HEK293T (cell line): Measurements from ENCODE around the gene CCDC63.

Source experiments
- CTCF ChIA-PET: fragments of 350-600 bp; formaldehyde crosslinking; extraction: SDS; loops from one replicate; lab custom pipeline; 2021; ENCODE audit warnings: antibody characterized with exemption, inconsistent platforms; lab: Yijun Ruan, JAX
- POLR2A ChIA-PET: fragments of 350-600 bp; formaldehyde crosslinking; extraction: SDS; loops from one replicate; lab custom pipeline; 2020; ENCODE audit warnings: antibody characterized with exemption, inconsistent platforms; lab: Yijun Ruan, JAX
- DNase-seq: peaks from one replicate; pipeline ENCODE4 v3.0.0; 2012; ENCODE audit warnings: mixed read lengths; ENCODE audit errors: extremely low spot score
- ARNT ChIP-seq: fragments of 450-650 bp; IDR thresholded peaks from 2 replicates; pipeline ENCODE4 v1.6.1; 2017; ENCODE audit warnings: mild to moderate bottlenecking
- BHLHE40 ChIP-seq: fragments of 450-650 bp; IDR thresholded peaks from 2 replicates; pipeline ENCODE4 v1.6.1; 2016; ENCODE audit warnings: mild to moderate bottlenecking, moderate library complexity, borderline replicate concordance
- CTBP1 ChIP-seq: fragments of 450-650 bp; IDR thresholded peaks from 2 replicates; pipeline ENCODE4 v1.6.1; 2016; ENCODE audit warnings: borderline replicate concordance
- ELF4 ChIP-seq: fragments of 450-650 bp; IDR thresholded peaks from 2 replicates; pipeline ENCODE4 v1.6.1; 2017; ENCODE audit warnings: antibody characterized with exemption
- FOXA1 ChIP-seq: fragments of 450-650 bp; IDR thresholded peaks from 2 replicates; pipeline ENCODE4 v1.6.1; 2016; ENCODE audit warnings: mild to moderate bottlenecking
- FOXK2 ChIP-seq: fragments of 450-650 bp; IDR thresholded peaks from 2 replicates; pipeline ENCODE4 v1.6.1; 2016; ENCODE audit warnings: mild to moderate bottlenecking
- FOXM1 ChIP-seq: fragments of 450-650 bp; IDR thresholded peaks from 2 replicates; pipeline ENCODE4 v1.6.1; 2017; ENCODE audit warnings: mild to moderate bottlenecking, borderline replicate concordance
- HDGF ChIP-seq: fragments of 450-650 bp; IDR thresholded peaks from 2 replicates; pipeline ENCODE4 v1.6.1; 2017; ENCODE audit warnings: antibody characterized with exemption, borderline replicate concordance
- L3MBTL2 ChIP-seq: fragments of 450-650 bp; conservative IDR thresholded peaks from 2 replicates; pipeline ENCODE4 v1.6.1; 2016; ENCODE audit warnings: mild to moderate bottlenecking
- LEF1 ChIP-seq: fragments of 450-650 bp; IDR thresholded peaks from 2 replicates; pipeline ENCODE4 v1.6.1; 2017; ENCODE audit warnings: mild to moderate bottlenecking, borderline replicate concordance
- NFRKB ChIP-seq: fragments of 450-650 bp; IDR thresholded peaks from 2 replicates; pipeline ENCODE4 v1.6.1; 2016; ENCODE audit warnings: mild to moderate bottlenecking, moderate library complexity
- SP1 ChIP-seq: fragments of 450-650 bp; IDR thresholded peaks from 2 replicates; pipeline ENCODE4 v1.6.1; 2017
- SUZ12 ChIP-seq: fragments of 450-650 bp; IDR thresholded peaks from 2 replicates; pipeline ENCODE4 v1.6.1; 2016; ENCODE audit warnings: mild to moderate bottlenecking
- TARDBP ChIP-seq: fragments of 450-650 bp; IDR thresholded peaks from 2 replicates; pipeline ENCODE4 v1.6.1; 2016
- ZNF384 ChIP-seq: fragments of 450-650 bp; IDR thresholded peaks from 2 replicates; pipeline ENCODE4 v1.6.1; 2016
- TF ChIP-seq, protein P1 (sequence below): fragments of 450-650 bp; IDR thresholded peaks from 2 replicates; pipeline ENCODE4 v1.6.1; 2016

CCDC63 gene

DNA sequence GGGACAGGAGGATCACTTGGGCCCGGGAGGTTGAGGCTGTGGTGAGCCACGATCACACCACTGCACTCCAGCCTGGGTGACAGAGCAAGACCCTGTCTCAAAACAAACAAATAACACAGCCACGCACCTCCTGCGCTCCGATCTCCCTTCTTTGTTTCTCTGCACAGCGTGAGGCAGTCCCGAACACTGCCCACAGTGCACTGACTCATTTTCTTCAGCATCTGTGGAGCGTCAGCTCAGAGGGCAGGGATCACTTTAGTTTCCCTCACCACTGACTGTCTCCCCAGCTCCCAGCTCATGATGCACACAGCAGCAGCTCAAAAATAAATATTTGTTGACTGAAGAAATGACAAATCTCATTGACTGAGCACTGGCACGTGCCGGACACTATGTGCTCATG is 74.5 kb downstream of the CCDC63 start:
- CTCF ChIA-PET: no interaction called here
- POLR2A ChIA-PET: no interaction called here
- TF ChIP-seq CTBP1 (no peak), NFRKB (no peak), TARDBP (no peak), FOXA1 (no peak), FOXM1 (no peak), ZNF384 (no peak), L3MBTL2 (no peak), BHLHE40 (no peak)
- TF ChIP-seq, protein P1, sequence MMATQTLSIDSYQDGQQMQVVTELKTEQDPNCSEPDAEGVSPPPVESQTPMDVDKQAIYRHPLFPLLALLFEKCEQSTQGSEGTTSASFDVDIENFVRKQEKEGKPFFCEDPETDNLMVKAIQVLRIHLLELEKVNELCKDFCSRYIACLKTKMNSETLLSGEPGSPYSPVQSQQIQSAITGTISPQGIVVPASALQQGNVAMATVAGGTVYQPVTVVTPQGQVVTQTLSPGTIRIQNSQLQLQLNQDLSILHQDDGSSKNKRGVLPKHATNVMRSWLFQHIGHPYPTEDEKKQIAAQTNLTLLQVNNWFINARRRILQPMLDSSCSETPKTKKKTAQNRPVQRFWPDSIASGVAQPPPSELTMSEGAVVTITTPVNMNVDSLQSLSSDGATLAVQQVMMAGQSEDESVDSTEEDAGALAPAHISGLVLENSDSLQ: no peak
- DNase-seq: no peak

DNA sequence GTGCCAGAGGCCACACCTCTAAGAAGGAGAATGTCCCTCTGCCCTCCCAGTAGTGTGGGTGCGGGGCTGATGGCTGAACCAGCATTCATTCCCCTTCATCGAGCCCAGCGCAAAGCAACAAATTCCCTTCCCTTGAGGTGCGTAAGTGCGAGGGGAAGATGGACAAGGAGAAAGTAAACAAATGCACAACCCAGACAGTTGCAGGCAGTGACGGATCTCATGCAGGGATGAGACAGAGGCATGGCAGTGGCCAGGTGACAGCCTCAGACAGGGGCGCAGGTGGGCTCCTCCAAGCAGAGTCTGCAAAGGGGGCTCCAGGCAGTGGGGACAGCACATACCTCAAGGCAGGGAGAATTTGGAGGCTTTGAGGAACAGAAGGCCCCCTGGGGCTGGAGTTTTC is 75.9 kb downstream of the CCDC63 start:
- POLR2A ChIA-PET: no interaction called here
- no peak for DNase-seq
- TF ChIP-seq FOXK2 (no peak), ARNT (no peak), HDGF (no peak), FOXA1 (no peak), SP1 (no peak), LEF1 (no peak), SUZ12 (no peak), CTBP1 (no peak), FOXM1 (no peak), ZNF384 (no peak), TARDBP (no peak), BHLHE40 (no peak)
- TF ChIP-seq, protein P1: no peak
- CTCF ChIA-PET: no interaction called here

DNA sequence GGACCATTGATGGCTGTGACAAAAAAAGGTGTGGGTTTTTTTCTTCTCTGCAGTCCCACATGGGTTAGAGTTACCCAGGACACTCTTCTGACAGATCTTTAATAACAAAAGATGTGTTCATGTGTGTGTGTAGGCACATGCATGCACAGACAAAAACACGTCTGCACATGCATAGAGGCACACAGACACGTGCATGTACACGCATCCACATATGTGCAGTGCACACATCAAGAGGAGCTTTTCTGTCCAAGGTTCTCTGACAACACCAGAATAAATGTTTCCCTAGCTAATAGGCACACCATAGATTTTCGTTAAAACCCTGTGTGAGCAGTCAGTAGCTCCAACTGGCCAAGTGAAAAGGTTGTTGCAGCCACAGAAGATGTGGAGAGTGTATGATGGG is 76.4 kb downstream of the CCDC63 start:
- POLR2A ChIA-PET: no interaction called here
- TF ChIP-seq SP1 (no peak), FOXM1 (no peak), ELF4 (no peak), FOXK2 (no peak), NFRKB (no peak), LEF1 (no peak), ARNT (no peak), CTBP1 (no peak), FOXA1 (no peak), BHLHE40 (no peak), HDGF (no peak), SUZ12 (no peak), TARDBP (no peak)
- TF ChIP-seq, protein P1: no peak
- no peak for DNase-seq
- CTCF ChIA-PET: interaction anchor here (0.7 kb wide), 1 partner anchor 15 kb away, joined by 3 read pairs; no protein-coding TSS in a partner anchor

DNA sequence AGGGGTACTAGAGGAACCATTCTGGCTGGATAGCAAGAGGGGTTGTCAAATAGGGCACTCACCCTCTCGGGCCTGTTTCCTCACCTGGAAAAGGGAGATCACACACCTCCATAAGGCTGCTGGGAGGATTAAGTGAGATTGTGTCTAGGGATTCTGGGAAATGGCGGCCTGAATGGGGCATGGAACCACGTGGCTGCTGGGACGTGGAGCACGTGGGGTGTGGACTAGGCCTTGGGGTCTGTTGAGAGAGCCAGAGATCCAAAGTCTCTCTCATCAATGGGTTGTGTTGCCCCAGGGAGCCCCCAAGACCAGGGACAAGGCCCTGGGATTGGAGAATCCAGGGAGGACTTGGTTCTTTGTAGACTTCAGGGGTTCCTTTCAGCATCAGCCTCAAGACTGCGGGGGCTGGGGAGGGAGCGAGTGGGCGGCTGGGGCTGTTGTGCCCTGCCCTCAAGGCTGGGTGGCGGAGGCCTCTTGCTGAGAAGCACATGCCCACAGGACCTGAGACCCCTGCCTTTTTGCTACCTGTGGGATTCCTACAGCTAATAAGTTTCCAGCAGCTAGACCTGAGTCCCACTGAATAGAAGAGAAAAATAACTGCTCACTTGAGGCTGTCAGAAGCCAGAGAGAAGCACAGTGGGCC is 77.0 kb downstream of the CCDC63 start:
- DNase-seq: no peak
- POLR2A ChIA-PET: no interaction called here
- TF ChIP-seq LEF1 (no peak), ZNF384 (no peak), L3MBTL2 (no peak), FOXK2 (no peak), FOXM1 (no peak), ARNT (no peak)
- CTCF ChIA-PET: interaction anchor here (0.7 kb wide), 1 partner anchor 16 kb away, joined by 3 read pairs; no protein-coding TSS in a partner anchor

DNA sequence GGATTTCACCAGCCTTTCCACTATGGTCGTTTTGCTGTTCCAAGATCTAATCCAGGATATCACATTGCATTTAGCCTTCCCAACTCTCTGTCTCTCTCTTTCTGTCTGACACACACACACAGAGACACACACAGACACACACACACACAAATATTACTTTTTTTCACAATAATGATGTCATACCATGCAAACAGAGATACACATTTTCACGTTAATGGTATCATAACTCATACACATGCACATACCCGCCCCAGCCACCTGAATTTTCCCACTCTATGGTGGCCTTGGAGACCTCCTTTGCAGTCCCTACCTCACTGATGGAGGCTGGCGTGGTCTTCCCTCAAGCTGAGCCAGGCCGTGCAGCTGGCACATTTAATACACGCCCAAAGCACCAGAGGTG is 80.8 kb downstream of the CCDC63 start:
- no peak for DNase-seq
- TF ChIP-seq SUZ12 (no peak), HDGF (no peak), FOXA1 (no peak), FOXK2 (no peak), FOXM1 (no peak), LEF1 (no peak), CTBP1 (no peak), SP1 (no peak), L3MBTL2 (no peak), ARNT (no peak), NFRKB (no peak), ELF4 (no peak), TARDBP (no peak), ZNF384 (no peak), BHLHE40 (no peak)
- TF ChIP-seq, protein P1: no peak
- POLR2A ChIA-PET: no interaction called here
- CTCF ChIA-PET: no interaction called here

DNA sequence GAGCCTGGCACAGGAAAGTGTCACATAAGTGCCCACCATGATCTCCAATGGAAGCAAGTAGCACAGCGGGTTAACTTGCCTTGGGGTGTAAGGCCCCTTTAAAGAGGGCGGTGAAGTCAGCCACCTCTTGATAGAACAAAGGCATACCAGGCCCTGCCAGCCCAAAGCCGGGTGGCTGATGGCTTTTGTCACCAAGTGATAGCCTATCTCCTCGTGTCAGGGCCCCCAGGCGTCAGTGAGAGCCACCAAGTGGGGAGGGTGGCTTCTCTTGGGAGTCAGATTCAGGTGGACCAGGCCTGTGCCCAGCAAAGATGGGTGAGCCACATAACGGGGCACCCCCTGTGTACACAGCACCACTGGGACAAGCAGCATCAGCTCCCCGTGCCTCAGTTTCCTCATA is 81.9 kb downstream of the CCDC63 start:
- CTCF ChIA-PET: interaction anchor here (0.7 kb wide), 1 partner anchor 357 kb away, joined by 3 read pairs; no protein-coding TSS in a partner anchor
- DNase-seq: no peak
- POLR2A ChIA-PET: no interaction called here
- TF ChIP-seq ELF4 (no peak), FOXA1 (no peak), SP1 (no peak)
- TF ChIP-seq, protein P1: no peak
